Stimulated activated CD8-positive, alpha-beta memory T cell treated with anti-CD3 and anti-CD28 coated beads, Interleukin-7, amount 100 ng/mL, for 24 hours (primary cell): ENCODE data around the gene SLC35F4.
"Not testable (repeated sequence)": the region's sequence is repeated elsewhere in the genome, so short reads cannot be mapped to it uniquely, and the experiment has no call there.

ENCODE experiments used
- DNase-seq: peaks from one replicate; pipeline ENCODE4 v3.0.0-alpha.2; 2020; ENCODE audit warnings: low read depth

Gene SLC35F4

DNA sequence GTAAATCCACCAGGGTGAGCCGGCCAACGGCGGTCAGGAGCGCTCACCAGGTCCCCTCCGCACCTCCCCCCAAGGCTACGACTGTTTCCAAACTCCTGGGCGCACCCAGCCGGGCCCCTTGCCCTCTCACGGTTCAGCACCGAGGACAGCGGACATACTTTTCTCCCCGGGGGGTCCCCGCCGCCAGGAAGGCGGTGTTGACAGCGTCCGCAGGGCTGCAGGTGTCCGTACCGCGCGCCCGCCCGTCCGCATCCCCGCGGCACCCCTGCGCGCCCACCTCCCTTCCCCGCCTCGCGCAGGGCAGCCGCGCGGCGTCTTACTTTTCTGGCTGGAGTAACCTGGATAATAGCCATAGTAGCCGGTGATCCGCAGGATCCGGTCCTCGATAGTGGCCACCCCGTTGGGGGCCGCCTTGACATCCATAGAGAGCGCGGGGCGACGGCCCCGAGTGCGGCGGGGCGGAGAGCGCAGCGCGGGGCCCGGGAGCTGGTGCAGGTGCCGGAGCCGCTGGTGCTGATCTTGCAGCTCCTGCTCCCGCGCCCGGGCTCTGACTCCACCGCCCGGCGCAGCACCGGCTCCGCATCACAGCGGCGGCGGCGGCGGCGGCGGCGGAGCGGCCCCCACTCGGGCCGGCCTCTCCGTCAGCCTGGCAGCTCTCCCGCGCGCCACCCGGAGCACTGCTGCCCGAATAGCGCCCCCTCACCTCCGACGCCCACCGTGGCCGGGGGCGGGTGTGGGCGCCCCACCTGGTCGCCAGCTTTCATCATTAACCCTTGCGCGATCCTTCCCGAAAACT is at the start of gene SLC35F4:
Gene SLC35F4, minus strand, starts transcription at position 690 of the 796 bp plus-strand sequence.
- DNase-seq: no peak

DNA sequence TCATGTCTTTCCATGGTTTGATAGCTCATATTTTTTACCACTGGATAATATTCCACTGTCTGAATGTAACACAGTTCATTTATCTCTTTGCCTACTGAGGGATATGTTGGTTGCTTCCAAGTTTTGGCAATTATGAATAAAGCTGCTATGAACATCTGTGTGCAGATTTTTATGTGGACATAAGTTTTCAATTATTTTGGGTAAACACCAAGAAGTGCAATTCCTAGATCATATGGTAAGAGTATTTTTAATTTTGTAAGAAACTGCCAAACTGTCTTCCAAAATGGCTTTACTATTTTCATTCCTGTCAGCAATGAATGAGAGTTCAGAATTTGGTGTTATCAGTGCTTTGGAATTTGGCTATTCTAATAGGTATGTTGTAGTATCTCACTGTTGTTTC is 43.7 kb upstream of the SLC35F4 start:
- DNase-seq: no peak

DNA sequence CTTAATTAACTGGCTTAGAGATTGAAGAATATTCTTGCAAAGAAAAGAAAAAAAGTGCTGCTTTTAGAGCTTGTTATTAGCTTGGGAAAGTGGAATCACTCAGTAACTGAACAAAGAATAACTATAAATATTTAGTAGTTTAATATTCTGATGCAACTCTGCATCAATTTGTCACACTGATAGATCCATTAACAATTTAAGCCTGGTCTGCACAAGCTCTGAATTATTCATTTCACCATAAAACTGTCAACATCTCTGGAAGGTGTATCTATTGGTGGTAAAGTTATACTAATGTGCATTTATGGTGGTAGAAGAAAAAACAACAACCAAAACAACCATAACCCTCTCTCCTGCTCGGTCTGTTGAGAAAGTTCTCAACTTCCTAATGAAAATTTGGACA is 38.1 kb upstream of the SLC35F4 start:
- DNase-seq: no peak

DNA sequence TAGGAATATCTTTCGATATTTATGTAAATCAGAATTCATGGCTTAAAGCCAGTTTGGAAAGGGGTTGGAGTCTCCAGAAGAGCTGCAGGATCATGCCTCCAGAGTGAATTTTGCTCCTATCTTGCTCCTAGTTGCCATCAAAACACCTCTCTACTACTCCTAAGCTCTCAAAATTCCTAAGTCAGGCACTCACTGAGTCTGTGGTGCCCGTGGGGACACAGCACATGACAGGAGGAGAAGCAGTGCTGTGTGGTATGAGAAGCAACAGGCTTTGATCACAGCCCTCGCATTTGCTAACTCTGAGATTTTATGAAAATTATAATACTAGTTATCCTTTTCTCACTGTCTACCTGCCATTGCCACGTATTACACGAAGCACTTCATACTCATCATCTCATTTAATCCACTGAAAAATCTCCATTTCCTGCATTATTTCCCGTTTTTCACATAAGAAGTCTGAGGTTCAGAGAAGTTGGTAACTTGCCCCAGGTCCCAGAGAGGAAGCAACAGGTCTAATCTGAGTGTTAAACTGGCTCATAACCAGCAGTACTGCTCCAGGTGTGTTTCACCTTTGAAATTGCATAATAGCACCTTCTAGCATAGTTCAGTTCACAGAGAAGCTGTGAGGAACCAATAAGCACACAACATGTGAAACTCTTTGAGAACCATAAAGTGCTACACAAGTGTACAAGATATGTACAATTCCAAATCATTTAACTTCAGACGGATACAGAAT is 33.1 kb upstream of the SLC35F4 start:
- DNase-seq: no peak

DNA sequence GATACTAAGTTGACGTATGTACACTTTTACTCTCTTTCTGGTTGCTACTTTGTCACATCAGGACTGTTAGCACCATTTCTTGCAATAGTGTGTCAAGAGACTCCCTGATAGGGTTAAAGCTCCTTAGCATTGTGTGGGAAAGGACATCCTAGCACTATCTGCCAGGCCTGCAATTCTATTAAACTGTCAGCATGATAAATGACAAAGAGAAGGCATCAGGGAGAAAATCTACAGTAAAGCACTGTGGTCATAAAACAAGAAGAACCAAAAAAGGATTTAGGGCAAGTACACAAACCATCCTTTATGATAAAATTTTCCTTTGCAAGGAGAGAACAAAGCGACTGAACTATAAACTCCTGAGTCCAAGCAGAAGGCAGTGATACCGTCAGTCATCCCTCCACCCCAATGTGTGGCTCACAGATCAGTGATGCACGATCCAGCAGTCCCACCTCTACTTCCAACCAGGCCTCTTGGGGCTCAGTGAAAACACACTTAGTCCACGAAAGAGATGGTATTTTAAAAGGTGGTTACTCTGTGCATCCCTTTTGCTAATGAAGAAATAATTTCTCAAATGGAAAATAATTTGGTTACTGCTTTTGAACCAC is 31.4 kb upstream of the SLC35F4 start:
- no peak for DNase-seq

GRCh38 chr14:57889245-57889644 is 23.4 kb upstream of the SLC35F4 start:
- no peak for DNase-seq

DNA sequence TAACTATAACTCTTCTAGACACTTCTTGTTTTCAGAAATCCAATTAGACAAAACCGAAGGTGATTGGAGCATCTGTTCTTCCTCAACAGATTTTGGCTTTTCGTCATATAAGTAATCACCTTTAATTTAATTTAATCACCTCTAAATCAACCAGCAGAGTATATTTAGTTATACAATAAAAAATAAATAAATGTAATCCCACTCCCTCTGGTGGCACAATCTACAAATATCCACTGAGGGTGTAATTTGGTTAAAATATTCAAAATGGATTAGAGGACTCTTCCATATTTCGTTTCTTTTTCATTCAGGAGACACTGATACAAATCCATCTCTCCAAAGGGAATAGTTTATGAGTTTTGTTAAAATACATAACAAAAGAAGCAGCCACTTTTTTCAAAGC is 18.3 kb upstream of the SLC35F4 start:
- DNase-seq: no peak

GRCh38 chr14:57883061-57883460 is 17.2 kb upstream of the SLC35F4 start:
- no peak for DNase-seq

DNA sequence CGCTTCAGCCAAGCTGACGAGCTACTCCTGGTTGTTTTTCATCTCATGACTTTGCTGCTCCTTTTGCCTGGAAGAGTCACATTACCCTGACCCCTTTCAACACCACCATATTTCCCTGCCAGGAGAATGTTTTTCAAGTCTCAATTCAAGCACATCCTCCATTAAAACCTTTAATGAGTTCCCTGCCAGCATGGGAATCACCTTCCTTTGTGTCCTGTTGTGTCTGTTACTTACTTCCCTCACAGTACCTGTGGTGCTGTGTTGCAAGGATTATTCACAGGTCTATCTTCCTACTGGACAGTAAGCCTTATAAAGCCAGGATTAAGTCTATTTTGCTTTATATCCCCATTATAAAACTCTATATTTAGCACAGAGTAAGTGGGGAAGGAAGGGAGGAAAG is 13.6 kb upstream of the SLC35F4 start:
- DNase-seq: no peak

GRCh38 chr14:57875985-57876384 is 10.1 kb upstream of the SLC35F4 start:
- no peak for DNase-seq

GRCh38 chr14:57875296-57875695 is 9.4 kb upstream of the SLC35F4 start:
- no peak for DNase-seq

DNA sequence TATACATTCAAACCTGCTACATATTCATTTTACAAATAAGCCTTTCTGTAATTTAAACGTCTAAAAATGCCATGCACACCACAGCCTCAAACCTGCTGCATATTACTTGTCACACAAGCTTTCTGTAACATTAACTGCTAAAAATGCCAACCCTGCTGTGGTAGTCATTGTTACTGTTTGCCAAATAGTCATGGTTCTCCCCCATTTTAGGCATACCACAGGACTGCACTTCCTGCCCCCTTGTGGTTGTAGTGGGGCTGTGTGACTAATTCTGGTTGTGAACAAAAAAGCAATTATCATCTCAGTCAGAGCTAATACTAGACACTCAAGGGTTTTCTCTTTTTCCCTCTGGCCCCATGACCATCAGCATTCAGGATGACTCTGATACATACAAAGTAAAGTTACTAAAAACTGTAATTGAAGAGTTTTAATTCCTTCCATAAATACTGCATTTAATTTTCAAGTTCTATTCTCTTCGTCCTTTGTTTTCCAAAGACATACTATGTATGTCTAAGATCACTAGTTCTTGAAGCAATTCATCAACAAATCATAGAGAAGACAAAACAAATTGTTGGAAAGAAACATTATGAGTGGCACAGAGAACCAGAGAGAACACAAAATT is 5.7 kb upstream of the SLC35F4 start:
- DNase-seq: no peak

DNA sequence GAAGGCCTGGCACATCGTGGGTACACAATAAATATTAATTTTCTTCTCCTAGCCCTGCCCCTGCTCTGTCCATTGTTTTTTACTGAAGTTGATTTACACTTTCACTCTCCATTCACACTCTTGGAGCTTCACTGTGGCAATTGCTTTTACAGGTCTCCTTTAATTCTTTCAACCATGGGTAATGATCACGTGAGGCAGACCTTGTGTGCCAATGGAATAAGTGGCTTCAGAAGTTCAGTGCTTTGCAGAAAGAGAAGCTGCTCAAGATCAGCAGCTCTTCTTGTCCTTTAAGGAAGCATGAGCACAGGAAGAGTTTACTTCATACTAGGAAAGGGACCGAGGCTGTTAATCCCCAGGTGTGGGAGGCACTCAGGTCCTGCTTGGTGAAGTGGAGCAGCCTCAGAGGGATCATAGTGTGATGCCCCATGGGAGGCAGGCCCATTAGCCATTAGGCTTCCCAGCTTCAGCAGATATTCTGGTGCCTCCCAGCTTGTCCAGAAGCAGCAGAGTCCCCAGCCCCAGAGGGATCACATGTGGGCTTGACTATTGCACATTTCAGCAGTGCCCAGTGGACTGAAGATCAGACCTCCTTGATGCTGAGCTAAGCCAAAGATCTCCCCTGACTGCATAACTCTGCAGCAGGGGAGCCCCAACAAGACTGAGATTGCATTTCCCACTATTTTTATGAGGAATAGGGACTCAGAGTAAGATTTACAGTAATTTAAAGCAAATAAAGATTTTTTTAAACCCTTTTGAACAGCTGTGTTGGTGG is 5.0 kb upstream of the SLC35F4 start:
- no peak for DNase-seq

DNA sequence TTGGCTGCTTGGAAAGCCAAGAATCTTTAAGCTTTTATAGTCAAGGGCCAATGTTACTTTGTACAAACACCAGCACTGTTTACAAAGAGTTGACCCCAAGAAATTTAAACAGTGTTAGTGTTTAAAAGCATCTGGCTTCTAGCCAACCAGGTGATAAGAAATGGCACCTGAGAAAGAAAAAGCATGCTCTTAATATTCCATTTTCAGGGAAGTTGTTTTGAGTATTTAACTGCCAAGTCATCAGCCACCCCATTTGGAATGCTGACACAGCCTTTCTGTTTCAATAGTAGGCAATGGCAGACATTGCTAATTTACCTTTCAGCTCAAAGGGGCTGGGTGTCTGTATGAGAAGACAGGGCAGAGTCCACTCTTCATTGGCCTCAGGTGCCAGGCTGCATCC is 3.7 kb upstream of the SLC35F4 start:
- no peak for DNase-seq

GRCh38 chr14:57866199-57866705 is 360 bp upstream of the SLC35F4 start:
- DNase-seq: no peak

DNA sequence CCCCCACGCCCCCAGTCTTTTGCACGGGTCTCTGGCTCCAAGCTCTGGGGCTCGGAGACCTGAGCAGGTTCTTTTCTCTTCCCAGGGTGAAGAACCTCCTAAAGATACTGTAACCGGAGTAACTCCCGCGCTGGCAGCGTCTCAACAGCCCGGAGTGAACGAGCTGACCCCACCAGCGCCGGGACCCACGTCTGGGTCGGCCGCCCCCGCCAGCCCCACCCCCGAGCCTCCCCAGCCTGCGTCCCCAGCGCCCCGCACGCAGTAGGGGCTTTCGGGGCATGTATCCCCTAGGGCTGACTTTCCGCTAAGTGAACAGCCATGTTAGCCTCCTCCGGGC is 858 bp downstream of the SLC35F4 start:
- DNase-seq: no peak

DNA sequence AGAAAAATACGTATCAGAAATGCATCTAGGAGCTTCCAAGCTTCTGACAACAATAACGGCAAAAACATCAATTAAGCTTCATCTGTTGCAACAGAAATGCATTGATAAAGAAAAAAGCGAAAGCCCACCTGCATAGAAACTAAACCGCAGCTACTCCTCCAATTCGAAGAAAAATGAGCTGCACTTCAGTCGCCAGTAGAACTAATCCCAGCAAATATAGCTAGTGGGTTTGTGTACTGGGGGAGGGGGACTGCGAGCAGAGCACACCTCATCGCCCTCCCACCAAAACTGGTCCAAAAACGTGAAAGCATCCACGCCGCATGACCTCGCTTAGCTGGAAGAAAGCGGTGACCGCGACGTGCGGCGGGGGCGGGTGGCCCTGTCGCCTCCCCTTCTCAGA is 1.2 kb downstream of the SLC35F4 start:
- no peak for DNase-seq

- DNase-seq: no peak
Measured at GRCh38 chr14:57863471-57863870, 2.4 kb downstream of the SLC35F4 start.

DNA sequence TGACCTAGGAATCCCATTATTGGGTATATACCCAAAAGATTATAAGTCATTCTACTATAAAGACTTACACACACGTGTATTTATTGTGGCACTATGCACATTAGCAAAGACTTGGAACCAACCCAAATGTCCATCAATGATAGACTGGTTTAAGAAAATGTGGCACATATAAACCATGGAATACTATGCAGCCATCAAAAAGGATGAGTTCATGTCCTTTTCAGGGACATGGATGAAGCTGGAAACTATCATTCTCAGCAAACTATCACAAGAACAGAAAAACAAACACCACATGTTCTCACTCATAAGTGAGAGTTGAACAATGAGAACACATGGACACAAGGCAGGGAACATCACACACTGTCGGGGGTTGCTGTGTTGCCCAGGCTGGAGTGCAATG is 10.2 kb downstream of the SLC35F4 start:
- DNase-seq: not testable (repeated sequence)

GRCh38 chr14:57854571-57854970 is 11.3 kb downstream of the SLC35F4 start:
- DNase-seq: no peak

DNA sequence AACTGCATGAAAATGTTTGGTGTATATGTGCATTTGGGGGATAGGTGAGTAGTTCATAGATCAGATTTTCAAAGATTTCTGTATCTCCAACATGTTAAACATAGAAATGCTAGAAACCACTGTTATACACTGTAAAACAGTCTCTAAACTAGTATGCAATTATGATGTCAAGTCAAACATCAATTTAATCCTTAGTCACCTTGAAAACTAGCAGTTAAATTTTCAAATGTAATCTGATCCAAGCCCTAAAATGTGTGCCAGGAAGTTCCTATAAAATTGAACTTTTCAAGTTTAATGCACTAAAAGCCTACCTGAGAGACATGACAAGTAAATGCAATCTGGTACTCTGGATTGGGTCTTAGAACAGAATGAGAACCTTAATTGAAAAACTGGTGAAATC is 14.5 kb downstream of the SLC35F4 start:
- DNase-seq: no peak

DNA sequence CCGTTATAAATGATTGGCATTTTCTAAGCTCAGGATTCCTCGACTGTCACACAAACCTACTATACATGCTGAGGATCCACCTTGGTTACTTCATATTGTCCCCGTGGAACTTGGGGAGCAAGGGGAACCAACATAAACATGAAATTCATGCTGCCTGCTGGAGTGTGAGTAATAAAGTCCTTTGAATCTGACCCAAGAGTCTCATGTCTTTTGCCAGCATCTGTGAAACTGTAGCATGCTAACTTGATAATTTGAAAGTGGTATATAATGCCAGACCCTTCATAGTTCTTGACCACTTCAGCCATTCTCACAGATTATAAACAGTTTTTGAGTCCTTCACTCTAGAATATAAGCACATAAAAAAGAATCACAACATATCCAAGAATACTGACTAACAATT is 17.1 kb downstream of the SLC35F4 start:
- no peak for DNase-seq
